Osteoblast (primary cell): Measurements from ENCODE around the gene POLG2. TPM values are rescaled to one million over a fixed set of nuclear protein-coding genes. Genes with fewer than 3 reads are reported as not detected.

Experiments used
- DNase-seq: peaks from one replicate; pipeline ENCODE4 v3.0.0; 2011; ENCODE audit warnings: low spot score, mixed read lengths; ENCODE audit not compliant: insufficient read length; ENCODE audit errors: missing footprints
- H2AFZ ChIP-seq: 2 replicates; pipeline ENCODE4 v1.6.0; 2011; ENCODE audit warnings: mild to moderate bottlenecking, low read length
- H3K27ac ChIP-seq: 2 replicates; pipeline ENCODE4 v1.5.1; 2011; ENCODE audit warnings: mild to moderate bottlenecking, low read depth, low read length, moderate library complexity
- H3K27me3 ChIP-seq: 2 replicates; pipeline ENCODE4 v1.6.0; 2012; ENCODE audit warnings: mild to moderate bottlenecking, control low read depth, inconsistent platforms, low read length, moderate library complexity; ENCODE audit not compliant: insufficient read depth
- H3K36me3 ChIP-seq: 2 replicates; pipeline ENCODE4 v1.5.1; 2011; ENCODE audit warnings: mild to moderate bottlenecking, low read length, control low read depth, moderate library complexity; ENCODE audit not compliant: insufficient read depth
- H3K4me1 ChIP-seq: 2 replicates; pipeline ENCODE4 v1.5.1; 2011; ENCODE audit warnings: mild to moderate bottlenecking, low read length, control low read depth, moderate library complexity; ENCODE audit not compliant: insufficient read depth
- H3K4me2 ChIP-seq: 2 replicates; pipeline ENCODE4 v1.6.0; 2011; ENCODE audit warnings: mild to moderate bottlenecking, low read length; ENCODE audit not compliant: insufficient read depth
- H3K4me3 ChIP-seq: fragments of 200-600 bp; sonication (generic); 3 replicates; pipeline ENCODE4 v1.5.1; 2012; ENCODE audit warnings: mild to moderate bottlenecking, low read length, inconsistent platforms; ENCODE audit not compliant: insufficient read depth
- H3K79me2 ChIP-seq: 2 replicates; pipeline ENCODE4 v1.6.0; 2012; ENCODE audit warnings: mild to moderate bottlenecking, low read length, control low read depth, inconsistent platforms; ENCODE audit not compliant: insufficient read depth
- H3K9me3 ChIP-seq: 2 replicates; pipeline ENCODE4 v1.5.1; 2011; ENCODE audit warnings: low read depth, low read length, control low read depth
- H4K20me1 ChIP-seq: 2 replicates; pipeline ENCODE4 v1.6.0; 2012; ENCODE audit warnings: mild to moderate bottlenecking, low read length, control low read depth; ENCODE audit not compliant: insufficient read depth
- total RNA-seq: library from RNA; depleted of rRNA; stranded (reverse); fragments of >200 nt; gene quantifications from 2 replicates; pipeline ENCODE4 v1.2.3, GENCODE V29; 2012
- TF ChIP-seq, protein P1 (sequence below): IDR thresholded peaks from 2 replicates; pipeline ENCODE4 v1.5.1; 2011; ENCODE audit warnings: mild to moderate bottlenecking, low read depth, low read length, moderate library complexity; ENCODE audit errors: extremely low read depth

Gene POLG2
- total RNA-seq, 1 donor, result 7.2 TPM

- no peaks in the 10 kb centered on the region for H3K9me3 ChIP-seq
- no peak overlapping the region for H2AFZ ChIP-seq
- TF ChIP-seq, protein P1, sequence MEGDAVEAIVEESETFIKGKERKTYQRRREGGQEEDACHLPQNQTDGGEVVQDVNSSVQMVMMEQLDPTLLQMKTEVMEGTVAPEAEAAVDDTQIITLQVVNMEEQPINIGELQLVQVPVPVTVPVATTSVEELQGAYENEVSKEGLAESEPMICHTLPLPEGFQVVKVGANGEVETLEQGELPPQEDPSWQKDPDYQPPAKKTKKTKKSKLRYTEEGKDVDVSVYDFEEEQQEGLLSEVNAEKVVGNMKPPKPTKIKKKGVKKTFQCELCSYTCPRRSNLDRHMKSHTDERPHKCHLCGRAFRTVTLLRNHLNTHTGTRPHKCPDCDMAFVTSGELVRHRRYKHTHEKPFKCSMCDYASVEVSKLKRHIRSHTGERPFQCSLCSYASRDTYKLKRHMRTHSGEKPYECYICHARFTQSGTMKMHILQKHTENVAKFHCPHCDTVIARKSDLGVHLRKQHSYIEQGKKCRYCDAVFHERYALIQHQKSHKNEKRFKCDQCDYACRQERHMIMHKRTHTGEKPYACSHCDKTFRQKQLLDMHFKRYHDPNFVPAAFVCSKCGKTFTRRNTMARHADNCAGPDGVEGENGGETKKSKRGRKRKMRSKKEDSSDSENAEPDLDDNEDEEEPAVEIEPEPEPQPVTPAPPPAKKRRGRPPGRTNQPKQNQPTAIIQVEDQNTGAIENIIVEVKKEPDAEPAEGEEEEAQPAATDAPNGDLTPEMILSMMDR, result peak; percentile 48
- H3K4me1 ChIP-seq, result peaks cover 22% of the 10 kb centered on the region
- no peak for DNase-seq
- H3K79me2 ChIP-seq, result peaks cover 29% of the 10 kb centered on the region
- peaks cover under 1% of the 10 kb centered on the region for H4K20me1 ChIP-seq
- peaks cover 29% of the 10 kb centered on the region for H3K36me3 ChIP-seq
- no peak overlapping the region for H3K4me3 ChIP-seq
- H3K27ac ChIP-seq, result no peak overlapping the region
- H3K4me2 ChIP-seq, result no peak overlapping the region
- no peaks in the 10 kb centered on the region for H3K27me3 ChIP-seq
These were observed 4.3 kb downstream of the POLG2 start for GRCh38 chr17:64492481-64493109.

DNA sequence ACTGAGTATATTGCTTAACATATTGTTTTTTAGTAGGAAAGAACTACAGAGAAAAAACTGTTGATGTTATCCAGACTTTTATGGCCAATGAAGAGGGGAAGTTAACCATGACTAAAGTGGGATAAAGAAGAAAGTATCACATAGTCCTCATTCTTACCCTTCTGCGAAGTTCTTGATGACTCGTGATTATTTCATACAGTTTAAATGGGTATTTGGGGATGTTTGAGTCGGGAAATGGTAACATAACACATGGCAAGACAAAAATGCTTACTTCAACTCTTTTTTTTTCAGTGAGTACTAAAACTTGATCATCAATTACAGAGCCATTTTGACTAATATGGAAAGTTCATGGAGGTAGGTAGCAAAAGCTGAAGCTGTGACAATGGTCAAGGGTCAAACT, 4.9 kb downstream of the POLG2 start:
- H3K9me3 ChIP-seq, result no peaks in the 10 kb centered on the region
- no peak overlapping the region for H3K27ac ChIP-seq
- TF ChIP-seq, protein P1, result no peak
- H3K27me3 ChIP-seq, result no peaks in the 10 kb centered on the region
- peaks cover 16% of the 10 kb centered on the region for H3K4me1 ChIP-seq
- H2AFZ ChIP-seq, result no peak overlapping the region
- H4K20me1 ChIP-seq, result no peaks in the 10 kb centered on the region
- no peak overlapping the region for H3K4me2 ChIP-seq
- H3K36me3 ChIP-seq, result peaks cover 28% of the 10 kb centered on the region
- DNase-seq, result no peak
- H3K79me2 ChIP-seq, result peaks cover 29% of the 10 kb centered on the region
- no peak overlapping the region for H3K4me3 ChIP-seq

- no peak overlapping the region for H3K4me2 ChIP-seq
- no peaks in the 10 kb centered on the region for H3K9me3 ChIP-seq
- H3K36me3 ChIP-seq, result peaks cover 28% of the 10 kb centered on the region
- peaks cover 14% of the 10 kb centered on the region for H3K4me1 ChIP-seq
- H3K4me3 ChIP-seq, result no peak overlapping the region
- H4K20me1 ChIP-seq, result no peaks in the 10 kb centered on the region
- no peak for DNase-seq
- H3K79me2 ChIP-seq, result peaks cover 23% of the 10 kb centered on the region
- TF ChIP-seq, protein P1, result peak; percentile 74
- H2AFZ ChIP-seq, result no peak overlapping the region
- H3K27ac ChIP-seq, result no peak overlapping the region
- no peaks in the 10 kb centered on the region for H3K27me3 ChIP-seq
These were observed 5.6 kb downstream of the POLG2 start for GRCh38 chr17:64491034-64491860.

DNA sequence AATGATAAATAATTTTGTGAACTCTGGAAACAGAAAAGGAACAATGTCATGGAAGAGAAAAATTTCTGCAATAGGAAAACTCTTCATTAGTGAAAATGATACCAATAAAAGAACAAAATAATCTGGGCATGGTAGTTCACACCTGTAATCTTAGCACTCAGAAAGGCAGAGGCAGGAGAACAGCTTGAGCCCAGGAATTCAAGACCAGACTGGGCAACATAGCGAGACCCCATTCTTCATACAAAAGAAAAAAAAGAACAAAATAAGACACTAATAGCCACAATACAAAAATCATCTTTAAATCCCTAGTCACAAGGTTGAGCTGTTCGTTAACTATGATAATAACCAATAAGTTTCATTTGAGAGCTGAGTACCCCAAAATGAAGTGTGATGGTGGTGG, 8.6 kb downstream of the POLG2 start:
- no peak overlapping the region for H3K4me2 ChIP-seq
- H3K36me3 ChIP-seq, result peaks cover 47% of the 10 kb centered on the region
- H3K4me1 ChIP-seq, result no peaks in the 10 kb centered on the region
- no peaks in the 10 kb centered on the region for H3K27me3 ChIP-seq
- no peaks in the 10 kb centered on the region for H3K9me3 ChIP-seq
- H2AFZ ChIP-seq, result no peak overlapping the region
- H4K20me1 ChIP-seq, result no peaks in the 10 kb centered on the region
- H3K27ac ChIP-seq, result no peak overlapping the region
- H3K4me3 ChIP-seq, result no peak overlapping the region
- TF ChIP-seq, protein P1, result no peak
- peaks cover 2% of the 10 kb centered on the region for H3K79me2 ChIP-seq
- DNase-seq, result no peak
